GM12865 (cell line): ENCODE data around the gene CPM.

ENCODE experiments used
- DNase-seq: peaks from one replicate; pipeline ENCODE4 v3.0.0; 2010; ENCODE audit warnings: low read depth
- H3K4me3 ChIP-seq: 2 replicates; pipeline ENCODE4 v1.5.1; 2011; ENCODE audit warnings: mild to moderate bottlenecking, low read depth, low read length, control low read depth
- TF ChIP-seq, protein P1 (sequence below): IDR thresholded peaks from 2 replicates; pipeline ENCODE4 v1.5.1; 2011; ENCODE audit warnings: low read length, control low read depth, low read depth, inconsistent platforms; ENCODE audit not compliant: insufficient read depth; ENCODE audit errors: missing control alignments

Gene CPM

DNA sequence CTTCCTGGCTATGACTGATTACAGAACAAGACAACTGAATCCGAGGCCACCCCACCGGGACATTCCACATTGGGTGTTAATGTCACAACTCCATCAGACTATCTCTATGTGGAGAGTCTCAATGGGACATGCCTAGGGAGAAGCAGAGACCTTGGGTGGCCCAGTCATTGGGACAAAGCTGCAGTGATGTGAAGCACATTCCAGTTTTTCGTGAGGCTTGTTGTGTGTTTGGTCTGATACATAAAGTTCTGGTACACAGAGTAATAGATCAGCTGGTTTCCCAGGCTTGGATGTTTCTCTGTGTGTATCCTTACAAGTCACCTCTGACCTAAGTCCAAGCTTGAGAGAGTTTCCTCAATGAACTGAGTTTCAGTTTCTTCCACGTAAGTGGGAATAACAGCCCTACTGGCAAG is 42.3 kb downstream of the CPM start:
- TF ChIP-seq, protein P1, sequence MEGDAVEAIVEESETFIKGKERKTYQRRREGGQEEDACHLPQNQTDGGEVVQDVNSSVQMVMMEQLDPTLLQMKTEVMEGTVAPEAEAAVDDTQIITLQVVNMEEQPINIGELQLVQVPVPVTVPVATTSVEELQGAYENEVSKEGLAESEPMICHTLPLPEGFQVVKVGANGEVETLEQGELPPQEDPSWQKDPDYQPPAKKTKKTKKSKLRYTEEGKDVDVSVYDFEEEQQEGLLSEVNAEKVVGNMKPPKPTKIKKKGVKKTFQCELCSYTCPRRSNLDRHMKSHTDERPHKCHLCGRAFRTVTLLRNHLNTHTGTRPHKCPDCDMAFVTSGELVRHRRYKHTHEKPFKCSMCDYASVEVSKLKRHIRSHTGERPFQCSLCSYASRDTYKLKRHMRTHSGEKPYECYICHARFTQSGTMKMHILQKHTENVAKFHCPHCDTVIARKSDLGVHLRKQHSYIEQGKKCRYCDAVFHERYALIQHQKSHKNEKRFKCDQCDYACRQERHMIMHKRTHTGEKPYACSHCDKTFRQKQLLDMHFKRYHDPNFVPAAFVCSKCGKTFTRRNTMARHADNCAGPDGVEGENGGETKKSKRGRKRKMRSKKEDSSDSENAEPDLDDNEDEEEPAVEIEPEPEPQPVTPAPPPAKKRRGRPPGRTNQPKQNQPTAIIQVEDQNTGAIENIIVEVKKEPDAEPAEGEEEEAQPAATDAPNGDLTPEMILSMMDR: no peak
- no peak overlapping the region for H3K4me3 ChIP-seq
- DNase-seq: no peak

DNA sequence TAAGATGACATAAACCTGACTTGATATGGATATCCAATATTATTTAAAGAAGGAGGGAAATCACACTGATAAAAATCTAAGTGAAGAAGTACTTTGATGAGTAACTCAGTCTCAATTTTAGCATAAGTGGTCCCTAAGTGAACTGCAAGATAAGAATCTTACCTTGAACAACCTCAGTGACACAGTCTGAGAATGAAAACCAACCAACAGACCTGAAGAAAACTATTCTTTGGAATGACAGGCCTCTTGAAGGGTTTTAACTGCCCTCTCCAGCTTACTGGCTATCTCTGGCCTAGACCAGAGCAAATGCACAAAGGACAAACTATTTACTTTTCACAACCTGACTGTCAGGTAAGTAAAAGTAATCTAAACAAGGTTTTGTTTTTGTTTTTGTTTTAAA is 44.7 kb downstream of the CPM start:
- TF ChIP-seq, protein P1: no peak
- H3K4me3 ChIP-seq: no peak overlapping the region
- DNase-seq: no peak

DNA sequence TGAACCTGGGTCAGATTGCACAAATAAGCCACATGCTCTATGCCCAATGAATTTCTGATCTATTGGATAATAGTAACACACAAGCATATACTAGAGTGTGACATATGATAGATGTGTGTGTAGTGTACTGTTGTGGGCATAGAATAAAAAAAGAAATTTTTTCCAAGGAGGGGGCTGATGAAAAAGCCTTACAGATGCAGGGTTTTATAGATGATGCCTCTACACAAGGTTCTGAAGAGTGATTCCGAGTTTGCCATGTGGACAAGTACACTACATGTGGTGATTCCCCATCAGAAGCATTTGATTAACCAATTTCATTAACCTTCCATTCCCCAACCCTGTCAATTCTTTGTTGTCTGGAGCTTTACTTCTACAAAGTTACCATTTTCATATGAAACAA is 45.3 kb downstream of the CPM start:
- DNase-seq: no peak
- no peak overlapping the region for H3K4me3 ChIP-seq
- TF ChIP-seq, protein P1: no peak

DNA sequence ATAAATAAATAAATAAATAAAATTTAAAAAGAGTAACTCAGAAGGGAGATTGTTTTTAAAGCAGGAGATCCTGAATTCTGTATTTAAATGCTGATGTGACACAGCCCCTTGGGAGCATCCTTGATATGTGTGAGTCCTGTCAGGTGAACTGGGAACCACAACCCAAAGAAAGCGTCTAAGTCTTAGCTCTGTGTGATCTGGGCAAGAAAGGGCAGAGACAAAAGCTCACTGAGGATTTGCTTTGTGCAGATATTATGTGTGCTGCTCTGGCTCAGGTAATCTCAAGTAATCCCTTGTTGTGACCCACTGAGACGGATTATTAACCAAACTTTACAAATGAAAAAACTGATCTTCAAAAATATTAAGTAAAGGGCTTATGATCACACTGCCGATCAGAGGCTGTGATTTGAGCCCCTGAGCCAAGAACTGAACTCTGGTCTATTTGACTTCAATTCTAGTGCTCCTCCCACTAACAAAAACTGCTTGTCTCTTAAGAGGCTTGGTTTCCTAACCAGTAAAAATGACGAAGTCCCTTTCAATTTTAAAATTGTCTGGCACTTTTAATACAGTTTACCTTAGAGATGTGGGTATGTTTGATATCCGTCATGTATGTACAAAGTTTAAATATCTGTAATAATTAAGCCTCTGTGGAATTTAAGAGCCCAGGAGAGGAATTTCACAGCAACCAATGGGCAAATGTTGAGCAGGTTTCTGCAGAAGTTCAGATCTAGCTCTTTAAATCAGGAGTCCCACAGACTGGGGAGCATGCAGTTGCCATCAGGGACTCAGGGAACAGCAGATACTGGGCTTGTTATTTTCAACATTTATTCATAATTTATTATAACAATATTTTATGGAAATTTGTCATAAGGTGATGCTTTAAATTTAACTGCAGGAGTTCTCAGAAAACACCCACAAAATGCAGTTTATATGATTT is 46.1 kb downstream of the CPM start:
- TF ChIP-seq, protein P1: no peak
- H3K4me3 ChIP-seq: no peak overlapping the region
- DNase-seq: no peak

DNA sequence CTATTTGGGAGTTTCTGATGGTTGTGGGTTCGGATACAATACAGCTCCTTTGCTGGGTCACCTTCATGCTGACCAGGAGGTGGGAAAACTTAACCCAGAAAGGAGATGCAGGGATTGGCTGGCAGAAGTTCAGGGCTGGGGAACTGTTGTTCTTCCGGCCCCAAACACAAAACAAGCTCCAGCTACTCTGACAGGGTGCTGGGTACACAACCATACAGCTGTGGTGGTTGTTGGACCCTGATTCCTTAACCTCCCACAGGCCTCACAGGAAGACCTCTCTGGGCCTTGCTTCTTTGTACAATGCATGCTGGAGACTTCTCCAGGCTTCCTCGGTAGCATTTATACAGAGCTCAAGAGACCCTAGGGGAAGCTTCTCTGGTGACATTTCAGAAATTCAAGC is 47.6 kb downstream of the CPM start:
- no peak overlapping the region for H3K4me3 ChIP-seq
- DNase-seq: no peak
- TF ChIP-seq, protein P1: no peak

DNA sequence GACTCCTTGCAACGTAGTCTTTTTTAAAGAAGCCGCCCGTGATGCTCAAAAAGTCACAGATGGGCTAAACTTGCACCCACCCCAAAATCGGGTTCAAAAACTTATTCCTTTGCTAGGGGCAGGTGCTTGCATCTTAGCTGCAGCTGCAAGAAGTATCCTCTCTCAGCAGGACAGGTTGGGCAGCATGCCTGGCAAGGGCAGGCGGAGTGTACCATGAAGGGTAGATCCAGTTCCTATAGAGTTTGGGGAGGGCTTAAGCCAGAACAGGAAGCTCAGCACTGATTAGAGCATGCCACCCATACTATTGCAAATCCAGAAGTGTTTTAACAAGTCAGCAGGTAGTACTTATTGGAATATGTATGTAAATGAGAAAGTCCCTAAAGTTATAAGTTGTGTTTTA is 48.7 kb downstream of the CPM start:
- no peak overlapping the region for H3K4me3 ChIP-seq
- TF ChIP-seq, protein P1: no peak
- DNase-seq: no peak
